ENCODE results near the gene IL6ST. TPM values are rescaled to one million over a fixed set of nuclear protein-coding genes. Genes with fewer than 3 reads are reported as not detected.

The IL6ST gene
- total RNA-seq, 1 donor from 2014 or later, result 69.7 TPM

DNA sequence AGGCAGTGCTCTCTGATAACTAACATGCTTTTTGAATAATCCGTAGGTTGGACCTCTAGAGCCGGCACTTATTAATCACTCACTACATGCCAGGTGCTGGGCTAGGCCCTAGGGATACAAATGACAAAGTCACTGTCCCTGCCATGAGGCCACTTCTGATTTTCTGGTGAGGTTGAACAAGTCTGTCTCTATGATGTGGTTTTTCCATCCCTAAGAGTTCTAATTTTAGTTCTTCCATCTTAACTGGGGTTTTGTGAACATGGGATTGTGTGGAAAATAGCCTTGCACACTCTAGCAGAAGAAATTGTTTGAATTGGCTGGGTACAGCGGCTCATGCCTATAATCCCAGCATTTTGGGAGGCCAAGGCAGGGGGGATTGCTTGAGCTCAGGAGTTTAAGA is 79.0 kb downstream of the IL6ST start:
- no peaks in the 10 kb centered on the region for H3K36me3 Mint-ChIP-seq (ENCODE audit: low read depth, unreplicated experiment)
- peaks cover 3% of the 10 kb centered on the region for H3K27me3 Mint-ChIP-seq (ENCODE audit: unreplicated experiment)
- DNase-seq (ENCODE audit: low spot score), result no peak
- no peak overlapping the region for H3K4me3 Mint-ChIP-seq (ENCODE audit: unreplicated experiment)
- H3K27ac Mint-ChIP-seq (ENCODE audit: unreplicated experiment), result no peak overlapping the region
- TF ChIP-seq, protein P1, sequence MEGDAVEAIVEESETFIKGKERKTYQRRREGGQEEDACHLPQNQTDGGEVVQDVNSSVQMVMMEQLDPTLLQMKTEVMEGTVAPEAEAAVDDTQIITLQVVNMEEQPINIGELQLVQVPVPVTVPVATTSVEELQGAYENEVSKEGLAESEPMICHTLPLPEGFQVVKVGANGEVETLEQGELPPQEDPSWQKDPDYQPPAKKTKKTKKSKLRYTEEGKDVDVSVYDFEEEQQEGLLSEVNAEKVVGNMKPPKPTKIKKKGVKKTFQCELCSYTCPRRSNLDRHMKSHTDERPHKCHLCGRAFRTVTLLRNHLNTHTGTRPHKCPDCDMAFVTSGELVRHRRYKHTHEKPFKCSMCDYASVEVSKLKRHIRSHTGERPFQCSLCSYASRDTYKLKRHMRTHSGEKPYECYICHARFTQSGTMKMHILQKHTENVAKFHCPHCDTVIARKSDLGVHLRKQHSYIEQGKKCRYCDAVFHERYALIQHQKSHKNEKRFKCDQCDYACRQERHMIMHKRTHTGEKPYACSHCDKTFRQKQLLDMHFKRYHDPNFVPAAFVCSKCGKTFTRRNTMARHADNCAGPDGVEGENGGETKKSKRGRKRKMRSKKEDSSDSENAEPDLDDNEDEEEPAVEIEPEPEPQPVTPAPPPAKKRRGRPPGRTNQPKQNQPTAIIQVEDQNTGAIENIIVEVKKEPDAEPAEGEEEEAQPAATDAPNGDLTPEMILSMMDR (IDR thresholded peaks at IDR 0.05; ENCODE audit: unreplicated experiment), result no peak
- H3K4me1 Mint-ChIP-seq (ENCODE audit: unreplicated experiment), result peaks cover 11% of the 10 kb centered on the region
- H3K9me3 Mint-ChIP-seq (ENCODE audit: unreplicated experiment), result no peaks in the 10 kb centered on the region

DNA sequence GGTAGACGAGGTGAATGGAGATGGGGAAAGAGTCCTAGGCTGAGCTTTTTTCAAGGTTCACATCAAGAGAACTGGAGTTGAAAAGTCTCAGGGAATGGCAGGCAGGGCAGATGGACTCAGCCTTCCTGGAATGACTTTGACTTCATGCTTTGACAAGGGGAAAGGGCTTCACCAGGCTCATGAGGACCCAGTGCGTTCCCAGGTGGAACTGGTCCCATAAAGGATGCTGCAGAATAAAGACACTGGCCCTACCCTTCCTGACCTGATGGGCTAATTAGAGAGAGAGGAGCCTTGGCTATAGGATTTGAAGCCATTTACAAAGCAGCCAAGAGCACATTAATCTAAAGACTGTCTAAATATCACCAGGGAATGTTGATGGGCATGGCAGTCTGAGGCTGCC is 79.8 kb downstream of the IL6ST start:
- Mint-ChIP-seq H3K27ac (ENCODE audit: unreplicated experiment) (no peak overlapping the region), H3K4me3 (ENCODE audit: unreplicated experiment) (no peak overlapping the region), H3K4me1 (ENCODE audit: unreplicated experiment) (peaks cover 11% of the 10 kb centered on the region), H3K9me3 (ENCODE audit: unreplicated experiment) (no peaks in the 10 kb centered on the region), H3K27me3 (ENCODE audit: unreplicated experiment) (peaks cover 3% of the 10 kb centered on the region), H3K36me3 (ENCODE audit: low read depth, unreplicated experiment) (no peaks in the 10 kb centered on the region)
- TF ChIP-seq, protein P1 (IDR thresholded peaks at IDR 0.05; ENCODE audit: unreplicated experiment), result no peak
- DNase-seq (ENCODE audit: low spot score), result no peak

DNA sequence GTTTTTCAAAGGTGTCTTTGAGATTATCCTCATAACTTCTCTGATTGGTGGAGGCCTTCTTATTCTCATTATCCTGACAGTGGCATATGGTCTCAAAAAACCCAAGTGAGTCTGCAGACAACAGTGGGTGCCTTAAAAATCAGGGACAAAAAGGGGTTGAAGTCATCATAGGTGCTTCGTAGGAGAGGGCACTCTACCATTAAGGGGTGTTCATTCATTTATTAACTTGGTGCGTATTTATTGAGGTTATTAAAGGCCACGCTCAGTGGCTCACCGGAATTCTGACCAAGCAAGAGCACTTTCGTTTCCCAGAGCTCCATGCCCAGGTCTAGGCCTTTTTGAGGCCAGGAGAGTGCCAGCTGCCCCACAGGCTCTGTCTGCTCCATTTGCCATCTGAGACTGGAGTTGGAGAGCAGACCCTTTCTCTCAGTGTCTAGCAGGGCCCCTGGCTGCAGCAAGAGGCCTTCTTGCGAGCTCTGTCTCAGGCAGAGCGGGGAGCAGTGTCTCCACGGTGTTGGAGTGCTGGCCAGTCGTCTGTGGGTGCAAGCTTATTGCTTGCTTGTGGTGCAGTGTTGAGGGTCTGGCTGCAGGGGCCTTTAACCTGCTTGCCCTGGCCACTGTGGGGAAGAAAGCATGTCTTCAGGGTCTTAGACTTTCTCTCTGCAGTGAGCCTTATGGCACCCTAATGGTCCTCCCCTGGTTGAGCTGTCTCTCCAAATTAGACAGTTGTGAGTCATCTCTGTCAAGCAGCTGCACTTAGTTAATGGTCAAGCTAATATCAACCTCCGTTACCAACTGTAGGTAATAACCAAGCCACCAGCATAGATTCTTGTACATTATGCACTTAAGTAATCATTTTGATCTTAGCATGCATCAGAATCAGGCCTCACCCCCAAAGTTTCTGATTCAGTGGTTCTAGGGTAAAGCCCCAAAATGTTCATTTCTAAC is 81.0 kb downstream of the IL6ST start:
- no peaks in the 10 kb centered on the region for H3K9me3 Mint-ChIP-seq (ENCODE audit: unreplicated experiment)
- TF ChIP-seq, protein P1 (IDR thresholded peaks at IDR 0.05; ENCODE audit: unreplicated experiment), result no peak
- H3K27ac Mint-ChIP-seq (ENCODE audit: unreplicated experiment), result no peak overlapping the region
- H3K27me3 Mint-ChIP-seq (ENCODE audit: unreplicated experiment), result no peaks in the 10 kb centered on the region
- H3K4me1 Mint-ChIP-seq (ENCODE audit: unreplicated experiment), result peaks cover 1% of the 10 kb centered on the region
- no peak for DNase-seq (ENCODE audit: low spot score)
- no peak overlapping the region for H3K4me3 Mint-ChIP-seq (ENCODE audit: unreplicated experiment)
- no peaks in the 10 kb centered on the region for H3K36me3 Mint-ChIP-seq (ENCODE audit: low read depth, unreplicated experiment)

DNA sequence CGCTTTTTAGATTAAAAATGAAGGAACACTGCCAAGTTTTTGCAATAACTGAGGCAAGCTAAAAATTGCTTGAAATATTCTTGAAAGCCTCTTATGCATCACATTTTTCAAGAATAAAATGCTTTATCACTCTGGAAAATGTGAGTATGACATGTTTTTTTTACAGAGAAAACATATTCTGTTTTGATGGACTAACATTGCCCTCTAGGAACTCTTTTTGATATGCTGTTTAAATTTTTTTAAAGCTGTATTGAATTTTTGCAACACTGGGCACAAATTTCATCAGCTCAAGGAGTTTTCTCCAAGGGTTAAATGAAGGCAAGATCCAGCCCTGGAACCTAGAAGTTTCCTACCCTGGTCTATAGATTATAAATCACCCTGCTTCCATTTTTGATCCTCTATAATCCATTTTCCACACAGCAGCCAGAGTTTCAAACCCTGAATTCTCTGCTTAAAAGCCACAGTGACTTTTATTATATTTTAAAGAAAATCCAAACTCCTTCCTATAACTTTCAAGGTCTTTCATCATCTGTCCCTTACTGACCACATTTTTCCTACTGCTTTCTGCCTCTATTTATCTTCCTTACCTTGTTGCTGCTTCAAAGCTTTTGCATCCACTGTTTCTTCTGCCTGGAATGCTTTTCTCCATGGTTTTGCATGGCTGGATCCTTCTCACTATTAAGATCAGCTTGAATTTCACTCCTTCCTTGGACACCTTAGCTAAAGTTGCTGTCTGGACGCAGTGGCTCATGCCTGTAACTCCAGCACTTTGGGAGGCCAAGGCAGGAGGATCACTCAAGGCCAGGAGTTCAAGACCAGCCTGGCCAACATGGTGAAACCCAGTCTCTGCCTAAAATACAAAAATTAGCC is 82.7 kb downstream of the IL6ST start:
- Mint-ChIP-seq H3K4me3 (ENCODE audit: unreplicated experiment) (no peak overlapping the region), H3K36me3 (ENCODE audit: low read depth, unreplicated experiment) (no peaks in the 10 kb centered on the region), H3K27ac (ENCODE audit: unreplicated experiment) (no peak overlapping the region), H3K27me3 (ENCODE audit: unreplicated experiment) (no peaks in the 10 kb centered on the region), H3K9me3 (ENCODE audit: unreplicated experiment) (no peaks in the 10 kb centered on the region), H3K4me1 (ENCODE audit: unreplicated experiment) (no peaks in the 10 kb centered on the region)
- DNase-seq (ENCODE audit: low spot score), result no peak
- TF ChIP-seq, protein P1 (IDR thresholded peaks at IDR 0.05; ENCODE audit: unreplicated experiment), result no peak

Data from endothelial cell (in vitro differentiated cells).